Ramos (cell line): ENCODE results near the gene DDX39A.
"Not testable (repeated sequence)": the region's sequence is repeated elsewhere in the genome, so short reads cannot be mapped to it uniquely, and the experiment has no call there.

Experiments
- in situ Hi-C: fragments of 300-500 bp; cut with MboI; formaldehyde crosslinking; loops from one replicate; pipeline ENCODE4 v1.14.3; 2022; ENCODE audit warnings: low sequenced_read_pairs; ENCODE audit not compliant: unreplicated experiment

Gene DDX39A

DNA sequence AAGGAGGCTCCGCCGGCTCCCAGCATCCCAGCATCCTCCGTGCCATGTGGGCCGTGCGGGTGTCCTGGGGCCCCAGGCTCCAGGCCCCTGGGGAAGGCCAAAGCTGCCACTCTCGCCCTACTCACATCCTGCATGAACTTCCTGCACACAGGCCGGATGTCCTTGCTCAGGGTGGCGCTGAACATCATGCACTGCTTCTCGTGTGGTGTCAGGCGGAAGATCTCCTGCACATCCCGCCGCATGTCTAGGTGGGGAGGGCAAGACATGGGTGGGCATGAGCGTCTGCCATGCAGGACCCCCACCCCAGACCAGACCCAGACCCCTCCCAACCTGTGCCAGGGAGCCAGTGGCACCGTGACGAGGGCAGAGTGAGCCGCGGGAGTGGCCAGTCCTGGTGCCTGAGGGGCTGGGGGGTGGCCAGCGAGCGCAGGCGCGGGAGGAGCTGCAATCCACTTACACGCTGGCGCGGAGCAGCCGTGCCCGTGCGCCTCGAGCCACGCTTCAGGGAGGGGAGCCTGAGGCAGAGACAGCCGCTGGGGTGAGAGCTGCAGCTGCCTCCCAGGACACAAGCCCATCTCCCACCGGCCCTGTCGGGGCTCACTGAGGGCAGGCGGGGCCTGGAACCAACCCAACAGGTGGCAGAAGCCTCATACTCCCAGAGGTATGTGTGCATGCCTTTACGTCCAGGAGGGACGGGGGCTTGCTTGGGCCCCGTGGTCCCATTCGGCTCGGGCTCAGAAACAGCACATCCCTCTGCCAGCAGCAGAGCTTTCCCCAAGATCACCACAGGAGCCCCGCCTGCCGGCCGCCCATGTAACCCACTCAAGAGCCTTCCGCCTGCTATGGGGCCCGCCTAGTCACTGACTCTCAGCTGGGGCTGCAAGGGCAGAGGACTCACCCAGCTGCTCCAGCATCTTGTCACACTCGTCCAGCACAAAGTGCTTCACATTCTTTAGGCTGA is 8.8 kb downstream of the DDX39A start:
- in situ Hi-C loops, result no loop called here

DNA sequence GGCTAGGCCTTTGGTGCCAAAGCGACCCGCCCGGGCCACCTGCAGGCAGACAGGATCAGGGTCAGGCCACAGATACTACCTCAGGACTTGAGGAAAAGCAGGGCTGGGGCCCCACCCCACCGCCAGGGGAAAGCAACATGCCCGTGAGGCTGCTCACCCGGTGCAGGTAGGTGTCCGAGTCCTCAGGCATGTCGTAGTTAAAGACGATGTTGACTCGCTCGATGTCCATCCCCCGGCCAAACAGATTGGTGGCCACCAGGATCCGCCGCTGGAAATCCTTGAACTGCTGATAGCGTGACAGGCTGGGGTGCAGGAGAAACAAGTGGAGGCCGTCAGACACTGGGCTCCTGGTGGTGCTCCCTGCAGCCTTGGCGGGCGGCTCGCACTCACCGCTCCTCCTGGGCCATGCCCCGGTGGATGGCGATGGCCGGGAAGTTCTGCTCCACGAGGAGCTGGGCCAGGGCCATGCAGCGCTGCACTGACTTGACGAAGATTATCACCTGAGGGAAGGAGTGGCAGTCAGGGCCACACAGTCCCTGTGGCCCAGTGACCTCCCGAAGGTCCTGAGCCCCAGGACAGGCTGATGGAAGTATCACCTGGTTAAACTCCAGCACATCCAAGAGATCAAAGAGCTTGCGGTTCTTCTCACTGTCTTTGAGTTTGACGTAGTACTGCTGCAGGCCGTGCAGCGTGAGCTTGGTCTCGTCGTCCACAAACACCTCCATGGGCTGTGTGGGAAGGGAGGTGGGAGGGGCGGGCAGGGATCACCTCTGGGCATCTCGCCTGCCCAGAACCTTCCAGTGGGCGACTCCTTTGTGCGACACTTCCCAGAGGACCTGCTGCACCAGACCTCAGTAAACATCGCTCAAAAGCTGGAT is 9.8 kb downstream of the DDX39A start:
- in situ Hi-C loops, result loop anchor here (5.0 kb wide), 1 partner anchor 47 kb away; no protein-coding TSS in a partner anchor

DNA sequence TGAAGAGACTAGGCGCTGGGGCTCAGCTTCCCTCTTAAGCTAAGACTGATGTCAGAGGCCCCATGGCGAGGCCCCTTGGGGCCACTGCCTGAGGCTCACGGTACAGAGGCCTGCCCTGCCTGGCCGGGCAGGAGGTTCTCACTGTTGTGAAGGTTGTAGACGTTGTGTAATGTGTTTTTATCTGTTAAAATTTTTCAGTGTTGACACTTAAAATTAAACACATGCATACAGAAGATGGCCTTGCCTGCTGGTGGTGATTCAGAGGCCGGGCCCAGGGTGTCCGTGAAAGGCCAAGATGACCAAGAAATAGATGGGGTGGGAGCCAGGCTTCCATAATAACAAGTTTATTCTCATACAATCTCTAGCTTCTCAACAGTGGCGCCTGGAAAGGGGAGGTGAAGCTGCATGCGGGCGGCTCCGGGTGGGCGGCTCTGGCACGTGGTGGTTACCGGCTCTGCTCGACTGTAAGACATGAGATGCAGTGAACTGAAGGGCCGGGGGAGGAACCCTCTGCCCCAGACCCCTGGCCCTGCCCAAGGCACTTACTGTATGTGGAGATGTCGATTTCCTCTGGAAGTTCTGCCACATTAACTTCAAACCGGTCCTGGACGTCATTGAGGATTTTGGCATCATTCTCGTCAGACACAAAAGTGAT is 10.5 kb downstream of the DDX39A start:
- in situ Hi-C loops, result loop anchor here (5.0 kb wide), 1 partner anchor 46 kb away; no protein-coding TSS in a partner anchor

DNA sequence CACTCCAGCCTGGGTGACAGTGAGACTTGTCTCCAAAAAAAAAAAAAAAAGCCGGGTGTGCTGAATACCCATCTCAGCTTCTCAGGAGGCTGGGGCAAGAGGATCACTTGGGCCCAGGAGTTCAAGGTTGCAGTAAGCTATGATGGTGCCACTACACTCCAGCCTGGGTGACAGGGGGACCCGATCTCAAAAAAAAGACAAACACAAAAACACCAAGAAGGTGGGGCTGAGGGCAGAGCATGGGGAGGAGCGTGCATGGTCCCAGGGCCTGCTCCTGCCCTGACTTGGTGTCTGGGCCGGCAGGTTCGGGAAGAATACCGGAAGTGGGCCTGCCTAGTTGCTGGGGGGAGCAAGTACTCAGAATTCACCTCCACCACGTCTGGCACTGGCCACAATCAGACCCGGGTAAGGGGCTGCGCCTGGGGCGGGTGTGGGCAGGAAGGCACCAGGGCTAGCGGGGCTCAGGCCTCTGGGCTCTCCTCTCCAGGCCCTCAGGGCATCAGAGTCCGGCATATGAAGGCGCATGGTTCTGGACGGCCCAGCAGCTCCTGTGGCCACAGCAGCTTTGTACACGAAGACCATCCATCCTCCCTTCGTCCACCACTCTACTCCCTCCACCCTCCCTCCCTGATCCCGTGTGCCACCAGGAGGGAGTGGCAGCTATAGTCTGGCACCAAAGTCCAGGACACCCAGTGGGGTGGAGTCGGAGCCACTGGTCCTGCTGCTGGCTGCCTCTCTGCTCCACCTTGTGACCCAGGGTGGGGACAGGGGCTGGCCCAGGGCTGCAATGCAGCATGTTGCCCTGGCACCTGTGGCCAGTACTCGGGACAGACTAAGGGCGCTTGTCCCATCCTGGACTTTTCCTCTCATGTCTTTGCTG is 11.3 kb downstream of the DDX39A start:
- in situ Hi-C loops, result loop anchor here (5.0 kb wide), 1 partner anchor 46 kb away; no protein-coding TSS in a partner anchor

DNA sequence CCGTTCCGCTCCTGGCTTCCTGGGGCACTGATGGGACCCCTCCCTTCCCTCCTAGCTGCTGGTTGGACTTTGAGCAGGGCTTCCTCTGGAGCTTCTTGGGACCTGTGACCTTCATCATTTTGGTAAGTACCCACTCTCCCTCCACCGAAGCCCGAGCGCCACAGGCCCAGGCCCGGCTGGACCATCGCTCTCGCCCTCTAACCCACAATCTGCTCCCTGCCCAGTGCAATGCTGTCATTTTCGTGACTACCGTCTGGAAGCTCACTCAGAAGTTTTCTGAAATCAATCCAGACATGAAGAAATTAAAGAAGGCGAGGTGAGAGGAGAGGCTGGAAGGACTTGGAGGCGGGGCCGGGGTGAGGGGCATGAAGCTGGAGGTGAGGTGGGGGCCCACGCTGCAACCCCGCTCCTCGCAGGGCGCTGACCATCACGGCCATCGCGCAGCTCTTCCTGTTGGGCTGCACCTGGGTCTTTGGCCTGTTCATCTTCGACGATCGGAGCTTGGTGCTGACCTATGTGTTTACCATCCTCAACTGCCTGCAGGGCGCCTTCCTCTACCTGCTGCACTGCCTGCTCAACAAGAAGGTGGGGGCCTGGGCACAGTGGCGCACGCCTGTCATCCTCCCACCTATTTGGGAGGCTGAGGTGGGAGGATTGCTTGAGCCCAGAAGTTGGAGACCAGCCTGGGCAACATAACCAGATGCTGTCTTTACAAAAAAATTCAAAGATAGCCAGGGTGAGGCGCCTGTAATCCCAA is 12.3 kb downstream of the DDX39A start:
- in situ Hi-C loops, result loop anchor here (5.0 kb wide), 1 partner anchor 45 kb away; no protein-coding TSS in a partner anchor

DNA sequence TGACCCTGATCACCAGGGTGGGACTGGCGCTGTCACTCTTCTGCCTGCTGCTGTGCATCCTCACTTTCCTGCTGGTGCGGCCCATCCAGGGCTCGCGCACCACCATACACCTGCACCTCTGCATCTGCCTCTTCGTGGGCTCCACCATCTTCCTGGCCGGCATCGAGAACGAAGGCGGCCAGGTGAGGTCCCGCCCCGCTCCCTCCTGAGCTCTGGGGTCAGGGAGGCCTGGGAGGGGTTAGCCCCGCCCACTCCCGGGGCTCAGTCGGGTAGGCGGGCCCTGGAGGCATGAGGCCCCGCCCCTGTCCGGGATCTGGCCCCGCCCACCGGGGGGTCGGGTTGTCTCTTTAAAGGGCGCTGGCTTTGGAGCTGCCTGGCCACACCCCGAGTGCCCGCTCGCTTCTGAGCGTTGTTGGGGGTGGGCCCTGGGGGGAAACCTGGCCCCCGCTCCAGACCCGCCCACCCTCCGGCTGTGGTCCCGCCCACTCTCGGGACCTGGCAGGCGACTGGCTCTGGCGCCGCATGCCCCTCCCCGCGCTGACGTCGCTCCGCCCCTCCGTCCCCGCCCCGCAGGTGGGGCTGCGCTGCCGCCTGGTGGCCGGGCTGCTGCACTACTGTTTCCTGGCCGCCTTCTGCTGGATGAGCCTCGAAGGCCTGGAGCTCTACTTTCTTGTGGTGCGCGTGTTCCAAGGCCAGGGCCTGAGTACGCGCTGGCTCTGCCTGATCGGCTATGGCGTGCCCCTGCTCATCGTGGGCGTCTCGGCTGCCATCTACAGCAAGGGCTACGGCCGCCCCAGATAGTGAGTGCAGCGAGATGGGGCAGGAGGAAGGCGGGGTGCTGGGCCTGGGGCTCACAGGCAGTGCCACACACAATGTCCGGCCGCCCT is 13.1 kb downstream of the DDX39A start:
- in situ Hi-C loops, result loop anchor here (5.0 kb wide), 1 partner anchor 44 kb away; no protein-coding TSS in a partner anchor

DNA sequence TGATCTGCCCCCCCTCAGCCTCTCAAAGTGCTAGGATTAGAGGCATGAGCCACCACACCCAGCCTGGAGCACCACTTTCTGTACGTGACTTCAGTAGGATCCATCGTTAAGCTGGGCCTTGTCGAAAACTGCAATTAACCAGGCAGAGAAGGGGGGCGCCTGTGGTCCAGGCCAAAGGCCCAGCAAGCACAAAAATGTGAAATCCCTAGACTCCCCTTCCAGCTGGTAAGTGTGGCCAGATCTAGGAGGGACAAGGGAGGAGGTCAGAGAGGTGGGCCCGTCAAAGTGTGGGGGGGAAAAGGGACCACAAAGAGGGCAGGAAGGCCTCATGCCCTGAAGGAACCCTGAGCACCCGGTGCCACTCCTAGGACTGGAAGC is 13.8 kb downstream of the DDX39A start:
- in situ Hi-C loops, result loop anchor here (5.0 kb wide), 1 partner anchor 43 kb away; no protein-coding TSS in a partner anchor

DNA sequence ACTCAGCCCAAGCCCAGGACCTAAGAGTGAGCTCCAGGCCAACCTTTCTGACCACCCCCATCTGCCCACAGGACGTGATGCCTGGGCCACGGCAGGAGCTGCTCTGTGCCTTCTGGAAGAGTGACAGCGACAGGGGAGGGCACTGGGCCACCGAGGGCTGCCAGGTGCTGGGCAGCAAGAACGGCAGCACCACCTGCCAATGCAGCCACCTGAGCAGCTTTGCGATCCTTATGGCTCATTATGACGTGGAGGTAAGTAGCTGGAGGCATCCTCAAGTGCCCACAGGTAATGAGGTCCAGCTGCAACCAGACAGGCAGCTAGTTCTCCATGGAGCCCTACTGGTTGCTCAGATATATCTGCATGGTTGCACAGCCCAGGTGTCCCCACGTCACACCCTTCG is 14.8 kb downstream of the DDX39A start:
- in situ Hi-C loops, result no loop called here

DNA sequence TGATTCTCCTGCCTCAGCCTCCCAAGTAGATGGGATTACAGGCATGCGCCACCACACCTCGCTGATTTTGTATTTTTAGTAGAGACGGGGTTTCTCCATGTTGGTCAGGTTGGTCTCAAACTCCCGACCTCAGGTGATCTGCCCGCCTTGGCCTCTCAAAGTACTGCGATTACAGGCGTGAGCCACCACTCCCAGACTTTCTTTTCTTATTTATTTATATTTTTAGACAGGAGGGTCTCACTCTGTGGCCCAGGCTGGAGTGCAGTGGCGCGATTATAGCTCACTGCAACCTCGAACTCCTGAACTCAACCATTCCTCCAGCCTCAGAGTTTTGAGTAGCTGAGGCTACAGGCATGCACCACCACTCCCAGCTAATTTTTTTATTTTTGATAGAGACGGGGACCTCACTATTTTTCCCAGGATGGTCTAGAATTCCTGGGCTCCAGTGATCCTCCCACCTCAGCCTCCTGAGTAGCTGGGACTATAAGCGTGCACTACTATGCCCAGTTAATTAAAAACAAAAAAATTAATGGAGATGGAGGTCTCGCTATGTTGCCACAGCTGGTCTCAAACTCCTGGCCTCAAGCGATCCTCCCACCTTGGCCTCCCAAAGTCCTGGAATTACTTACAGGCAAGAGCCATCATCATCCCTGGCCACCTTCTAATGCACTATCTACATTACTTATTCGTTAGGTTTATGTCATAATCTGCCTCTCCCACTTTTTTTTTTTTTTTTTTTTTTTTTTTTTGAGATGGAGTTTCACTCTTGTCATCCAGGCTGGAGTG is 15.8 kb downstream of the DDX39A start:
- in situ Hi-C loops, result not testable (repeated sequence)

DNA sequence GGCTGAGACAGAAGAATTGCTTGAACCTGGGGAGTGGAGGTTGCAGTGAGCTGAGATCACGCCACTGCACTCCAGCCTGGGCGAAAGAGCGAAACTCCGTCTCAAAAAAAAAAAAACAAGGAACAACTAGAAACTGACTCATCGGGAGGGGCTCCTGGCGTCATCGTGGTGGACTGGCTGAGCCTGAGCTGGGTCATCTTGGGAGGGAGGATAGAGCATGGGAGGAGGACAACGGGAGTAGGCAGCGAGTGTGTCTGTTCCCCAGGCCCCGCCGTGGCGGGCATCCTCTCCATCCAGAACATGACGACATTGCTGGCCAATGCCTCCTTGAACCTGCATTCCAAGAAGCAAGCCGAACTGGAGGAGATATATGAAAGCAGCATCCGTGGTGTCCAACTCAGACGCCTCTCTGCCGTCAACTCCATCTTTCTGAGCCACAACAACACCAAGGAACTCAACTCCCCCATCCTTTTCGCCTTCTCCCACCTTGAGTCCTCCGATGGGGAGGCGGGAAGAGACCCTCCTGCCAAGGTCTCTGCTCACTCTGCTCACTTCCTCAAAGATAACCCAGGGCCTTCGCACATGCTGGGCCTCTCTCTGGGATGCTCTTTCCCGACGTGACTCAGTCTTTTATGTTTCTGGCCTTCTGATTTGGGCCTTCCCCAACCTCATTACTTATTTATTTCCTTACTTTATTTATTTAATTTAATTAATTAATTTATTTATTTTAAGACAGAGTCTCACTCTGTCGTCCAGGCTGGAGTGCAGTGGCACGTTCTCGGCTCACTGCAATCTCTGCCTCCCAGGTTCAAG is 16.6 kb downstream of the DDX39A start:
- in situ Hi-C loops, result no loop called here

DNA sequence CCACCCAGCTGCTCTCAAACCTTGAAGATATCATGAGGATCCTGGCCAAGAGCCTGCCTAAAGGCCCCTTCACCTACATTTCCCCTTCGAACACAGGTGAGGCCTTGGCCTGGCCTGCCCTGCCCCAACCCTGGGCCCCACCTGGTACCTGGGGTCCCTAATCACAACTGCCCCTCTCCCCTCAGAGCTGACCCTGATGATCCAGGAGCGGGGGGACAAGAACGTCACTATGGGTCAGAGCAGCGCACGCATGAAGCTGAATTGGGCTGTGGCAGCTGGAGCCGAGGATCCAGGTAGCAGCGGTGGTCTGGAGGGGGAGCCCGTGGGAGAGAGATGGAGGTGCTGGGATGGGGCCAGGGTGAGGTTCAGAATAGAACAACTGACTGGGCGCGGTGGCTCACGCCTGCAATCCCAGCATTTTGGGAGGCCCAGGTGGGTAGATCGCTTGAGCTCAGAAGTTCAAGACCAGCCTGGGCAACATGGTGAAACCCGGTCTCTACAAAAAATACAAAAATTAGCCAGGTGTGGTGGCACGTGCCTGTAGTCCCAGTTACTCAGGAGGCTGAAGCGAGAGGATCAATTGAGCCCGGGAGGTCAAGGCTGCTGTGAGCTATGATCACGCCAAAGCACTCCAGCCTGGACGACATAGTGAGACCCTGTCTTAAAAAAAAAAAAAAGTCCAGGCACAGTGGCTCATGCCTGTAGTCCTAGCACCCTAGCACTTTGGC is 17.5 kb downstream of the DDX39A start:
- in situ Hi-C loops, result no loop called here

DNA sequence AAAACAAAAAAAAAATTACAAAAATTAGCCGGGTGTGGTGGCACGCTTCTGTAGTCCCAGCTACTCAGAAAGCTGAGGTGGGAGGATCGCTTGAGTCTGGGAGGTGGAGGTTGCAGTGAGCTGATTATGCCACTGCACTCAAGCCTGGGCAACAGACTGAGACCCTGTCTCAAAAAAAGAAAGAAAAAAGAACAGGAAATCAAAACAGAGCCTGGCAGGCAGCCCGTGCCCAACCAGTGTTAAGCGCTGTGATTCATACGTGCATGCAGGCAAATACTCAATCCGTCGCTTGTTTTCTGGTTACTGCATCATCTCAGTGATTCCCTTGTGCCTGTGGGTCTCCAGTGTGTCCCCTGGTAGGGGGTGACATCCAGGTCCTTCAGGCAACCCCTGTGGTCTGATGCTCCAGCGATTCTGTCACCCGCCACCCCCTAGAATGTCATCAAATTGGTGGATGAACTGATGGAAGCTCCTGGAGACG is 18.1 kb downstream of the DDX39A start:
- in situ Hi-C loops, result no loop called here

DNA sequence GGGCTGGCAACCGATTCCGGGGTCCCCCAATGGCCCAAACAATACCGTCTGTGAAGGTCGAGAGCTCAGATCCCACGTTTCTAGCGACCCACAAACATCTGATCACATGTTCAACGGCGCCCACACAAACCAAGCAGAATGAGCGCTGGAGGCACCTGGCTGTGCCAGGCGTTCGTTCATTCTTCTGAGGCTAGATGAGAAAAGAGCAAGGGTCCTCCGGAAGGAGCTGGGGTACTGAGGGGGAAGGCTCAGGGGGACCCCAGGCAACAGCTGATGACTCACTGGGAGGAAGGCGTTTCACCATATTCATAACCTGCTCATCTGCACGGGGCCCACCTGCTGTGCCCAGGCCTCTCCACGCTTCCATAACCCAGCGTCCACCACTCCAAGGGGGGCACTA is 22.0 kb downstream of the DDX39A start:
- in situ Hi-C loops, result loop anchor here (5.0 kb wide), 1 partner anchor 370 kb away; no protein-coding TSS in a partner anchor

DNA sequence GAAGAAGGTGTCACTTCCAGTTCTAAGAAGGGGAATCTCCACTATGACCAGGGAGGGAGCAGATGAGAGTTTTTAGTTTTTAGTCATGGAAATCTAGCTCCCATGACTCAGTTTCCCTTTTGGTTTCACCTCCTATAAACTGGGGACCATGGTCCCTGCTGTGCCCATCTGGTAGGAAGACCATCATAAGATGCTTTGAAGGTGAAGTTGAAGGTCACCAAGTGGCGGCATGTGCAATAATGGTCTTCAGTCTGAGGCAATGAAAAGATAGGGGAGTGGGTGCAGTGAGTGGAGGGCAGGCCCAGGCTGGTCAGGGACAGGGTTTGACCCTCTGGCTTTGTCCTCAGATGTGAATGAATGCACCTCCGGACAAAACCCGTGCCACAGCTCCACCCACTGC is 22.4 kb downstream of the DDX39A start:
- in situ Hi-C loops, result loop anchor here (5.0 kb wide), 1 partner anchor 371 kb away; no protein-coding TSS in a partner anchor
